SK-N-SH treated with all-trans-retinoic acid at 6 μM for 48 hours (cell line): Measurements from ENCODE around the gene RTN4RL1.
A peak's percentile ranks its signal among the peaks of the same experiment; 100 is the strongest.

Source experiments
- ATAC-seq: fragments of 200-7000 bp; cut with Tn5 transposase; 3 replicates; pipeline ENCODE4 v1.9.1; 2020; ENCODE audit warnings: mild to moderate bottlenecking, moderate library complexity
- ARNTL ChIP-seq: fragments of 450-650 bp; formaldehyde crosslinking; IDR thresholded peaks from 2 replicates; pipeline ENCODE4 v1.5.0; 2020; ENCODE audit warnings: low read depth, mild to moderate bottlenecking, moderate library complexity, borderline replicate concordance
- BACH2 ChIP-seq: fragments of 250-450 bp; sonication (Bioruptor Pico); IDR thresholded peaks from 2 replicates; pipeline ENCODE4 v1.9.0; 2021; ENCODE audit warnings: mild to moderate bottlenecking, borderline replicate concordance
- CSDC2 ChIP-seq: fragments of 250-450 bp; sonication (Bioruptor Pico); IDR thresholded peaks from 2 replicates; pipeline ENCODE4 v1.5.0; 2020; ENCODE audit warnings: mild to moderate bottlenecking, moderate library complexity
- ESRRG ChIP-seq: fragments of 250-450 bp; sonication (Bioruptor Pico); IDR thresholded peaks from 2 replicates; pipeline ENCODE4 v1.6.1; 2021; ENCODE audit warnings: mild to moderate bottlenecking
- GLIS3 ChIP-seq: fragments of 250-450 bp; sonication (Bioruptor Pico); IDR thresholded peaks from 2 replicates; pipeline ENCODE4 v1.5.0; 2020; ENCODE audit warnings: mild to moderate bottlenecking, moderate library complexity
- ISL1 ChIP-seq: fragments of 250-450 bp; sonication (Bioruptor Pico); IDR thresholded peaks from 2 replicates; pipeline ENCODE4 v2.1.2; 2022; ENCODE audit warnings: mild to moderate bottlenecking, moderate library complexity
- OSR1 ChIP-seq: fragments of 250-450 bp; sonication (Bioruptor Pico); IDR thresholded peaks from 2 replicates; pipeline ENCODE4 v1.8.0; 2022; ENCODE audit warnings: moderate library complexity, mild to moderate bottlenecking, inconsistent platforms
- RARB ChIP-seq: fragments of 250-450 bp; sonication (Bioruptor Pico); IDR thresholded peaks from 2 replicates; pipeline ENCODE4 v1.8.0; 2021; ENCODE audit warnings: mild to moderate bottlenecking, moderate library complexity
- SNAI2 ChIP-seq: fragments of 250-450 bp; sonication (Bioruptor Pico); IDR thresholded peaks from 2 replicates; pipeline ENCODE4 v1.5.0; 2020; ENCODE audit warnings: mild to moderate bottlenecking, moderate library complexity
- TCF4 ChIP-seq: fragments of 250-450 bp; sonication (Bioruptor Pico); IDR thresholded peaks from 2 replicates; pipeline ENCODE4 v1.8.0; 2021; ENCODE audit warnings: mild to moderate bottlenecking, moderate library complexity, borderline replicate concordance
- TOX ChIP-seq: fragments of 250-450 bp; sonication (Bioruptor Pico); IDR thresholded peaks from 2 replicates; pipeline ENCODE4 v1.8.0; 2021; ENCODE audit warnings: mild to moderate bottlenecking, moderate library complexity, borderline replicate concordance
- ZC3H10 ChIP-seq: fragments of 250-450 bp; sonication (Bioruptor Pico); IDR thresholded peaks from 2 replicates; pipeline ENCODE4 v1.5.1; 2021; ENCODE audit warnings: mild to moderate bottlenecking, moderate library complexity
- ZFP3 ChIP-seq: fragments of 250-450 bp; sonication (Bioruptor Pico); IDR thresholded peaks from 2 replicates; pipeline ENCODE4 v1.5.0; 2020; ENCODE audit warnings: mild to moderate bottlenecking, moderate library complexity
- ZNF565 ChIP-seq: fragments of 450-650 bp; formaldehyde crosslinking; conservative IDR thresholded peaks from 2 replicates; pipeline ENCODE4 v1.5.0; 2020; ENCODE audit warnings: low read depth, mild to moderate bottlenecking, moderate library complexity
- ZNF70 ChIP-seq: fragments of 450-650 bp; formaldehyde crosslinking; IDR thresholded peaks from 2 replicates; pipeline ENCODE4 v1.5.0; 2020; ENCODE audit warnings: mild to moderate bottlenecking, moderate library complexity
- ZNF8 ChIP-seq: fragments of 450-650 bp; formaldehyde crosslinking; IDR thresholded peaks from 2 replicates; pipeline ENCODE4 v1.5.0; 2020; ENCODE audit warnings: mild to moderate bottlenecking, moderate library complexity
- TF ChIP-seq, protein P1 (sequence below): fragments of 250-450 bp; sonication (Bioruptor Pico); IDR thresholded peaks from 2 replicates; pipeline ENCODE4 v1.5.1; 2020; ENCODE audit warnings: low read depth, mild to moderate bottlenecking, moderate library complexity
- TF ChIP-seq, protein P2 (sequence below): fragments of 250-450 bp; sonication (Bioruptor Pico); IDR thresholded peaks from 2 replicates; pipeline ENCODE4 v1.8.0; 2020; ENCODE audit warnings: mild to moderate bottlenecking, moderate library complexity, borderline replicate concordance
- TF ChIP-seq, protein P3 (sequence below): fragments of 250-450 bp; sonication (Bioruptor Pico); IDR thresholded peaks from 2 replicates; pipeline ENCODE4 v1.8.0; 2021; ENCODE audit warnings: low read depth, mild to moderate bottlenecking, moderate library complexity, borderline replicate concordance

The RTN4RL1 gene

DNA sequence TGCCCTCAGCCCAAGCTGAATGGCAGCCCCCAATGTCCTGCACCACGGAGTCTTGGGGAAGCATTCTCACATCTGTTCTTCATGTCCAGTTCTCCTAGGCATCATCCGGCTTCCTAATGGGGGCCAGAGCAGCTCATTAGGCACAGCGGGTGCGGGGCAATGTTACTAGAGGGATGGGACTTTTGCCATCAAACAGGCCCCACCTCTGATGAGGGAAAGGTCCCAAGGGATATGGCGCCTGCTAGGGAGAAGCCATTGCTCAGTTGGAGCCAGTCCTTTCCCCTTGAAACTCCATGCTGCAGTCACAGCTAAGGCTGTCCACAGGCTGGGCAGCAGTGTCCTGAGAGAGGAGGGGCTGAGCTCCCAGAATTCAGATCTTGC is 3.1 kb upstream of the RTN4RL1 start (continued):
- TF ChIP-seq, protein P1, sequence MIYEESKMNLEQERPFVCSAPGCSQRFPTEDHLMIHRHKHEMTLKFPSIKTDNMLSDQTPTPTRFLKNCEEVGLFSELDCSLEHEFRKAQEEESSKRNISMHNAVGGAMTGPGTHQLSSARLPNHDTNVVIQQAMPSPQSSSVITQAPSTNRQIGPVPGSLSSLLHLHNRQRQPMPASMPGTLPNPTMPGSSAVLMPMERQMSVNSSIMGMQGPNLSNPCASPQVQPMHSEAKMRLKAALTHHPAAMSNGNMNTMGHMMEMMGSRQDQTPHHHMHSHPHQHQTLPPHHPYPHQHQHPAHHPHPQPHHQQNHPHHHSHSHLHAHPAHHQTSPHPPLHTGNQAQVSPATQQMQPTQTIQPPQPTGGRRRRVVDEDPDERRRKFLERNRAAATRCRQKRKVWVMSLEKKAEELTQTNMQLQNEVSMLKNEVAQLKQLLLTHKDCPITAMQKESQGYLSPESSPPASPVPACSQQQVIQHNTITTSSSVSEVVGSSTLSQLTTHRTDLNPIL, result no peak
- TF ChIP-seq, protein P2, sequence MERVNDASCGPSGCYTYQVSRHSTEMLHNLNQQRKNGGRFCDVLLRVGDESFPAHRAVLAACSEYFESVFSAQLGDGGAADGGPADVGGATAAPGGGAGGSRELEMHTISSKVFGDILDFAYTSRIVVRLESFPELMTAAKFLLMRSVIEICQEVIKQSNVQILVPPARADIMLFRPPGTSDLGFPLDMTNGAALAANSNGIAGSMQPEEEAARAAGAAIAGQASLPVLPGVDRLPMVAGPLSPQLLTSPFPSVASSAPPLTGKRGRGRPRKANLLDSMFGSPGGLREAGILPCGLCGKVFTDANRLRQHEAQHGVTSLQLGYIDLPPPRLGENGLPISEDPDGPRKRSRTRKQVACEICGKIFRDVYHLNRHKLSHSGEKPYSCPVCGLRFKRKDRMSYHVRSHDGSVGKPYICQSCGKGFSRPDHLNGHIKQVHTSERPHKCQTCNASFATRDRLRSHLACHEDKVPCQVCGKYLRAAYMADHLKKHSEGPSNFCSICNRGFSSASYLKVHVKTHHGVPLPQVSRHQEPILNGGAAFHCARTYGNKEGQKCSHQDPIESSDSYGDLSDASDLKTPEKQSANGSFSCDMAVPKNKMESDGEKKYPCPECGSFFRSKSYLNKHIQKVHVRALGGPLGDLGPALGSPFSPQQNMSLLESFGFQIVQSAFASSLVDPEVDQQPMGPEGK (CRISPR knock-in tag), result no peak
- TF ChIP-seq OSR1 (CRISPR knock-in tag), result no peak
- no peak for TF ChIP-seq ZC3H10 (CRISPR knock-in tag)
- no peak for TF ChIP-seq TOX
- TF ChIP-seq CSDC2 (CRISPR knock-in tag), result no peak
- no peak for TF ChIP-seq ARNTL (CRISPR knock-in tag)

DNA sequence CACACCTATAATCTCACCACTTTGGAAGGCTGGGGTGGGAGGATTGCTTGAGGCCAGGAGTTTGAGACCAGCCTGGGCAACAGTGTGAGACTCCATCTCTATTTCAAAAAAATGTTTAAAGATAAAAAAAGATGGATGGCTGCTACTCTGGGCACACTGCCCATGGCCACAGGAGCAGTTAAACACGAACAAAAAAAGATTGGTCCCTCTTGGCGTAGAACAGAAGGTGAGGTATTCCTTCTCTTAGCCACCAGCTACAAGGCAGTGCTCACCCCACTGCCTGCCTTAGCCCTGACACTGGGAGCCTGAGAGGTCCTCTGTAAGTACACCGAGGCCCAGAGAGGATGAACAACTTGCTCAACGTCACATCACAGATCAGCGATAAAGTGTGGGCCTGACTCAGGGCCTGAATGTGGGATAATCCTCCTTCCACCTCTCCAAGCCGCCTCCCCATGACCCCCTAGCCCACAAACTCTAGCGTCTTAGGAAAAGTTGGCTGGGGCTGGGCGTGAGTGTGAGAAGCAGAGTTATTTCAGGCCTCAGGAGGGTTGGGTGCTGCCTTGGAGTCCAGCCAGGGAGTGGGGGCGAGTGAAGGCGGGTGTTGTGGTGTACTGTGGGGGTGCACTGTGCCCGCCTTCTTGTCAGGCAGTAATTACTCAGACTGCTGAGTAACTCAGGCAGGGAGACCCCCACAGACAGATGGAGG is 2.5 kb upstream of the RTN4RL1 start:
- TF ChIP-seq CSDC2 (CRISPR knock-in tag), result no peak
- no peak for TF ChIP-seq OSR1 (CRISPR knock-in tag)
- TF ChIP-seq ZNF70 (CRISPR knock-in tag), result no peak
- TF ChIP-seq, protein P2 (CRISPR knock-in tag), result no peak
- TF ChIP-seq, protein P3, sequence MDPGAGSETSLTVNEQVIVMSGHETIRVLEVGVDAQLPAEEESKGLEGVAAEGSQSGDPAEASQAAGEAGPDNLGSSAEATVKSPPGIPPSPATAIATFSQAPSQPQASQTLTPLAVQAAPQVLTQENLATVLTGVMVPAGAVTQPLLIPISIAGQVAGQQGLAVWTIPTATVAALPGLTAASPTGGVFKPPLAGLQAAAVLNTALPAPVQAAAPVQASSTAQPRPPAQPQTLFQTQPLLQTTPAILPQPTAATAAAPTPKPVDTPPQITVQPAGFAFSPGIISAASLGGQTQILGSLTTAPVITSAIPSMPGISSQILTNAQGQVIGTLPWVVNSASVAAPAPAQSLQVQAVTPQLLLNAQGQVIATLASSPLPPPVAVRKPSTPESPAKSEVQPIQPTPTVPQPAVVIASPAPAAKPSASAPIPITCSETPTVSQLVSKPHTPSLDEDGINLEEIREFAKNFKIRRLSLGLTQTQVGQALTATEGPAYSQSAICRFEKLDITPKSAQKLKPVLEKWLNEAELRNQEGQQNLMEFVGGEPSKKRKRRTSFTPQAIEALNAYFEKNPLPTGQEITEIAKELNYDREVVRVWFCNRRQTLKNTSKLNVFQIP (CRISPR knock-in tag), result no peak
- no peak for TF ChIP-seq GLIS3
- no peak for TF ChIP-seq TOX
- no peak for TF ChIP-seq SNAI2 (CRISPR knock-in tag)
- ATAC-seq, result no peak

DNA sequence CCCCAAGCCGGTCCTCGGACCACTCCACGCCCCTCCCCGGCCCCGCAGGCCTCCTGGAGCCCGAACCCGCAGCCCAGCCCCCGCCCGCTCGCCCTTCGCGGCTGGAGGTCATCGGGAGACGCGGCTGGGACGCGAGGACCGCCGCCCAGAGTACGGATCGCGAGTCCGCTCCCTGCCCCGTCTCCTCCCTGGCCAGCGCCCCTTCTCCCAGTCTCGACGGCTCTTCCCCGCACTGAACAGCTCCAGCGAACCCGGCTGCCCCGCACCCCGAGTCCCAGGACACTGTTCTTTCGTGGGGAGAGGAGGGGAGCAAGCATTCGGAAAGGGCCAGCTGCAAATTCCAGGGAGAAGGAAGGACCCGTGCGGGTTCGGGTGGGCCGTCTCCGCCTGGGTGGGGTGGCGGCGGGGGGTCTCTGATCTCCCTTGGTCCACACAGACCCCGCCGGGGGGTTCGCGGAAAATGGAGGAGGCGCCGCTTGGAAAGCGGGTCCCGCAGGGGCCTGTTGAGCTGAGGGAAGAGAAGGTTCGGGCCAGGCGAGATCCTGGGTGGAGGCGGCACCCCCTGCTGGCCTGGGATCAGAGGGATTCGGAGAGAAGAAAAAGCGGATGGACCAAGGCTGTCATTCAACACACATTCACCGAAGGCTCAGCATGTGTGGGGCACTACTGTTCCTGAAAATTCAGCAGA is 632 bp upstream of the RTN4RL1 start:
- TF ChIP-seq BACH2 (no peak), ARNTL (CRISPR knock-in tag) (no peak), OSR1 (CRISPR knock-in tag) (no peak), ZNF565 (CRISPR knock-in tag) (no peak), ESRRG (CRISPR knock-in tag) (no peak), TCF4 (CRISPR knock-in tag) (no peak)
- TF ChIP-seq, protein P1, result no peak
- ATAC-seq, result peak; percentile 60

DNA sequence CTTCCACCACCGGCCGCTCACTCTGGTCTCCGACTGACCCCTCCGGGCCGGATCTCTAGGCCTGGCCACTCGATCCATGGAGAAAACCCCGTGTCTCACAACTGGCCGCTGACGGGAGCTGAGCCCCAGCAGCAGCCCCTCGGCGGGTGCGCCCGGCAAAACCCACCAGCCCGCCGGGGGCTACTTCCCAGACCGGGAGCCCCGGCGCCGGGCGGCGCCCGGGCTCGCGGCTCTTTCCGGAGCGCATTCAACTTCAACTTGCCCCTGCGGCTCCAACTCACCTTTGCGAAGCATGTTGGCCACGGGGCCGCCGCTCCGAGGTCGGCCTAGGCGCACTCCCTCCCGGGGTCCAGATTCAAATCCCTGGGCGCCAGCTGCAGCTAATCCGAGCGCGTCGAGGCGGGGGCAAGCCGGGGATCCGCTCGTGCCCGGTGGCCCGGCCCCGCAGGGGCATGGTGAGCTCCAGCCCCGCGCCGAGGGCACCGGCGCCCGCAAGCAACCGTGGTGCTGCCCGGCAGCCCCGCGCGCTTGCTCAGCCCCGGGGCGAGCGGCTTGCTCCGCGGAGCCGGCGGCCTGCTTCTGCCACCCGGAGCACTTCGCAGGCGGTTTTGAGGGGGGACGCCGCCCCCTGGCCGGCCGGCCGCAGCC is 438 bp downstream of the RTN4RL1 start:
- ATAC-seq, result no peak; the same call in 2 of the 3 replicates
- TF ChIP-seq, protein P2 (CRISPR knock-in tag), result no peak
- TF ChIP-seq SNAI2 (CRISPR knock-in tag) (no peak), RARB (no peak), ARNTL (CRISPR knock-in tag) (no peak), ZC3H10 (CRISPR knock-in tag) (no peak), ZNF8 (CRISPR knock-in tag) (no peak), ZNF70 (CRISPR knock-in tag) (no peak), ZFP3 (CRISPR knock-in tag) (no peak), TOX (no peak), GLIS3 (no peak), OSR1 (CRISPR knock-in tag) (no peak), BACH2 (no peak), ZNF565 (CRISPR knock-in tag) (no peak), ESRRG (CRISPR knock-in tag) (no peak), ISL1 (CRISPR knock-in tag) (no peak)
- TF ChIP-seq, protein P3 (CRISPR knock-in tag), result no peak
